NCI-H1436 (cell line): ENCODE data around the gene MUC4.
"Not testable (repeated sequence)": the region's sequence is repeated elsewhere in the genome, so short reads cannot be mapped to it uniquely, and the experiment has no call there.

Experiments
- DNase-seq: peaks from one replicate; lab custom pipeline; 2025; lab: John Stamatoyannopoulos, UW

The MUC4 gene

GRCh38 chr3:195717852-195718476 is 93.8 kb downstream of the MUC4 start:
- no peak for DNase-seq

GRCh38 chr3:195717416-195717815 is 94.3 kb downstream of the MUC4 start:
- DNase-seq, result no peak

- no peak for DNase-seq
Measured at GRCh38 chr3:195715583-195716266, 96.0 kb downstream of the MUC4 start.

- no peak for DNase-seq
Measured at GRCh38 chr3:195715134-195715533, 96.6 kb downstream of the MUC4 start.

GRCh38 chr3:195714380-195715011 is 97.2 kb downstream of the MUC4 start:
- no peak for DNase-seq

GRCh38 chr3:195713150-195713549 is 98.6 kb downstream of the MUC4 start:
- not testable (repeated sequence) for DNase-seq

- not testable (repeated sequence) for DNase-seq
Measured at GRCh38 chr3:195712535-195712910, 99.2 kb downstream of the MUC4 start.

- DNase-seq, result no peak
Measured at GRCh38 chr3:195711813-195712534, 99.8 kb downstream of the MUC4 start.

- not testable (repeated sequence) for DNase-seq
Measured at GRCh38 chr3:195711091-195711812, 100.5 kb downstream of the MUC4 start.

GRCh38 chr3:195710126-195710905 is 101.4 kb downstream of the MUC4 start:
- not testable (repeated sequence) for DNase-seq

- no peak for DNase-seq
Measured at GRCh38 chr3:195709676-195710085, 102.0 kb downstream of the MUC4 start.

- no peak for DNase-seq
Measured at GRCh38 chr3:195708626-195709481, 102.9 kb downstream of the MUC4 start.

- no peak for DNase-seq
Measured at GRCh38 chr3:195708061-195708460, 103.7 kb downstream of the MUC4 start.

GRCh38 chr3:195705081-195705991 is 106.4 kb downstream of the MUC4 start:
- DNase-seq, result no peak

GRCh38 chr3:195704433-195704999 is 107.2 kb downstream of the MUC4 start:
- no peak for DNase-seq

GRCh38 chr3:195703776-195704175 is 108.0 kb downstream of the MUC4 start:
- DNase-seq, result no peak

- no peak for DNase-seq
Measured at GRCh38 chr3:195701042-195701915, 110.5 kb downstream of the MUC4 start.

- no peak for DNase-seq
Measured at GRCh38 chr3:195700319-195700718, 111.4 kb downstream of the MUC4 start.
